Retinal pigment epithelial cell (primary cell): ENCODE data around the gene EIF1AD.
"Not testable (repeated sequence)": the region's sequence is repeated elsewhere in the genome, so short reads cannot be mapped to it uniquely, and the experiment has no call there.

ENCODE experiments used
- DNase-seq: peaks from one replicate; pipeline ENCODE4 v3.0.0-alpha.2; 2010; ENCODE audit warnings: low read depth
- H3K4me3 ChIP-seq: 2 replicates; pipeline ENCODE4 v1.5.1; 2011; ENCODE audit warnings: mild to moderate bottlenecking, low read length, control low read depth, moderate library complexity
- TF ChIP-seq, protein P1 (sequence below): conservative IDR thresholded peaks from 2 replicates; pipeline ENCODE4 v1.5.1; 2011; ENCODE audit warnings: low read depth, low read length, control low read depth, inconsistent platforms

EIF1AD gene

DNA sequence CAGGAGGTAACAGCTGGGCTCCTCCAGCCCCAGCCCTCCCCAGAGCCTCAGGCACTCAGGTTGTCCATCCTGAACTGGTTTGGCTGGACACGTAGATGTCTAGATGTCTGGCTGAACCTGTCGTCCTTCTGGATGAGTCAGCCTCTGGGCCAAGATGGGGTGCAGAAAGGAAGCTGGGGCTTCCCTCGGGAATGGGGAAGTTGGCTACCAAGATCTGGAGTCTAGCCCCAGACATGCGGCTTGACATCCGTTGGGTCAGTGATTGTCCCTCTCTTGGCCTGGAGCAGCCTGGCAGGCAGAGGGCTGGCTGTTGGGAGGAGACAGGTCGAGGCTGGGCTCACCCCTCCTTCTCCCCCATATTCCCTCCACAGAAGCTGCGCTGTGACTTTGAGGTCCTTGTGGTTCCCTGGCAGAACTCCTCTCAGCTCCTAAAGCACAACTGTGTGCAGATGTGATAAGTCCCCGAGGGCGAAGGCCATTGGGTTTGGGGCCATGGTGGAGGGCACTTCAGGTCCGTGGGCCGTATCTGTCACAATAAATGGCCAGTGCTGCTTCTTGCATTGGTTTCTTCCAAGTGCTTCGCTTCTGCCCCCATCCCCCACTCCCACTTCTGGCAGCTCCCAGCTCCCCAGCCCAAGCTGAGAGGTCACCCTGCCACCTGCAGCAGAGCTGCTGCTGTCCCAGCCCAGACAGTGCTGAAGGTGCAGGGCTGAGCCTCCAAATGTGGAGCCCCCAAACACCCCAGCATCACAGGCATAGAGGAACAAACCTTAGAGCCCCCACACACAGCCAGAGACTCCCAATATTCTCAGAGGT lies 11.2 kb upstream of the EIF1AD start:
- DNase-seq, result no peak
- H3K4me3 ChIP-seq, result no peak overlapping the region
- TF ChIP-seq, protein P1, sequence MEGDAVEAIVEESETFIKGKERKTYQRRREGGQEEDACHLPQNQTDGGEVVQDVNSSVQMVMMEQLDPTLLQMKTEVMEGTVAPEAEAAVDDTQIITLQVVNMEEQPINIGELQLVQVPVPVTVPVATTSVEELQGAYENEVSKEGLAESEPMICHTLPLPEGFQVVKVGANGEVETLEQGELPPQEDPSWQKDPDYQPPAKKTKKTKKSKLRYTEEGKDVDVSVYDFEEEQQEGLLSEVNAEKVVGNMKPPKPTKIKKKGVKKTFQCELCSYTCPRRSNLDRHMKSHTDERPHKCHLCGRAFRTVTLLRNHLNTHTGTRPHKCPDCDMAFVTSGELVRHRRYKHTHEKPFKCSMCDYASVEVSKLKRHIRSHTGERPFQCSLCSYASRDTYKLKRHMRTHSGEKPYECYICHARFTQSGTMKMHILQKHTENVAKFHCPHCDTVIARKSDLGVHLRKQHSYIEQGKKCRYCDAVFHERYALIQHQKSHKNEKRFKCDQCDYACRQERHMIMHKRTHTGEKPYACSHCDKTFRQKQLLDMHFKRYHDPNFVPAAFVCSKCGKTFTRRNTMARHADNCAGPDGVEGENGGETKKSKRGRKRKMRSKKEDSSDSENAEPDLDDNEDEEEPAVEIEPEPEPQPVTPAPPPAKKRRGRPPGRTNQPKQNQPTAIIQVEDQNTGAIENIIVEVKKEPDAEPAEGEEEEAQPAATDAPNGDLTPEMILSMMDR, result no peak

DNA sequence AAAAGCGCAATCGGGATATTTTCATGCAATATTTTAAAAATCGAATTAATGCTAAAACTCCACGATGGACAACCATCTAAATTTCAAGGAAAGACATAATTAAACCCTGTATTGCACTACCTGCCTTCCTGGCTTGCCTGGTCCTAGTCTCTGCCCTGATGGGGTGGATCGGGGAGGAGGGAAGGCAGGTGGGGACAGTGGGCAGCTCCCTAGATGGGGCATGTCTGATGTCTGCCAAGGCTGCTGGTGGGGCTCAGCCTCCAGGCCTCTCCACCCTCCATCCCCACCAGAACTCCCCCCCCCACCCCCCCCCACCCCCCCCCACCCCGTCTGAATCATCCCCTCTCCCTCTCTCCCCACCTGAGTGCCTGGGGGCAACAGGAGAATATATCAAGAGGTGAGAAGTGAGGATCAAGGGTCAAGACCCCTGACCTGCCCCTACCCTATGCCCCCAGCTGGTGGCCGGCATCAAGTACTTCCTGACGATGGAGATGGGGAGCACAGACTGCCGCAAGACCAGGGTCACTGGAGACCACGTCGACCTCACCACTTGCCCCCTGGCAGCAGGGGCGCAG lies 10.5 kb upstream of the EIF1AD start:
- no peak for DNase-seq
- no peak overlapping the region for H3K4me3 ChIP-seq
- TF ChIP-seq, protein P1, result no peak

DNA sequence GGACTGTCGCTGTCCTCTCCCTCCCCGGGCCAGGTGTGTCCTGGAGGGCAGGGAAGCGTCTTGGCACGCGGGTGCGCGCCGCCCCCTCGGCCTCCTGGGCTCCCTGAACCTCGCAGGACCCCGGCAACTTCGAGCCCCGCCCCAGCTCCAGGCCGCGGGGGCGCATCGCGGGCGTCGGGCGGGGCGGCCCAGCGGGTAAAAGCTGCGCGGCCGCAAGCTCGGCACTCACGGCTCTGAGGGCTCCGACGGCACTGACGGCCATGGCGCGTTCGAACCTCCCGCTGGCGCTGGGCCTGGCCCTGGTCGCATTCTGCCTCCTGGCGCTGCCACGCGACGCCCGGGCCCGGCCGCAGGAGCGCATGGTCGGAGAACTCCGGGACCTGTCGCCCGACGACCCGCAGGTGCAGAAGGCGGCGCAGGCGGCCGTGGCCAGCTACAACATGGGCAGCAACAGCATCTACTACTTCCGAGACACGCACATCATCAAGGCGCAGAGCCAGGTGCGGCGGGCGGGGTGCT lies 9.9 kb upstream of the EIF1AD start, which contains the start of gene CST6:
Gene CST6 (plus strand): TSS at position 224 of the 519 bp plus-strand sequence. CDS start 37 bp downstream, at position 261.
- H3K4me3 ChIP-seq, result no peak within 1 kb of the TSS
- TF ChIP-seq, protein P1, result no peak
- no peak for DNase-seq

DNA sequence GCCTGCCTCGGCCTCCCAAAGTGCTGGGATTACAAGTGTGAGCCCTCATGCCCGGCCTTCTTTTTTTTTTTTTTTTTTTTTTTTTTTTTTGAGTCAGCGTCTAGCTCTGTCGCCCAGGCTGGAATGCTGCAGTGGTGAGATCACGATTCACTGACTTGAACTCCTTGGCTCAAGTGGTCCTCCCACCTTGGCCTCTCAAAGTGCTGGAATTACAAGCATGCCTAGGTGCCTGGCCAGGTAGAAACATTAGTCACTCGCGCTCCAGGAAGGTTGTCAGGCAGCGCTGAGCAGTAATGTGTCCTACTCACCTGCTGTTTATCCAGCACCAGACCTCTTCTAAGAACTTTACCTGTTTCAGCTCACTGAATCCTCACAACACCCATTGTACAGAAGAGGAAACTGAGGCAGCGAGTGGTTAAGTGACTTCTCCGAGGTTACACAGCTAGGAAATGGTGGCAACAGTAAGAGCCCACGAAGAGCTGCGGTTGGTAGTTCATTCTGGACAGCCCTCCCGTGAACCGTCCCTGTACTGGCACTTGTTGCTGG lies 9.4 kb upstream of the EIF1AD start:
- no peak overlapping the region for H3K4me3 ChIP-seq
- TF ChIP-seq, protein P1, result no peak
- DNase-seq, result peak; percentile 39

DNA sequence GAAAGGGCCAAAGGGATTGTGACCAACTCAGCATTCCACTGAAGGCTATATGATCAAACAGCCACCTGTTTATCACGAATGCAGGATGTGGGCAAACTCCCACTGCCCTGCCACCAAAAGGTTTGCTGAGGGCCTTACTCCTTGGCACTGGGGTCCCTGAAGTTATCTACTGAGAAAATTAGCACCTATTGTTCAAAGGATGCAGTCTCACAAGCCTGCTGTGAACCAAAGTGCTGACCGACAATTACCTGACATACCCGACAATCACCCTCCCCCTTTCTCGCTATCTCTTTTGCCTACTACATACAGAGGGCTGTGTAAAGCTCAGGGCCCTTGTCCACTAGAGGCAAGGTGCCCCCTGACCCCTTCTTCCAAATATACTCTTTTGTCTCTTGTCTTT lies 8.1 kb upstream of the EIF1AD start:
- H3K4me3 ChIP-seq, DNase-seq: not testable (repeated sequence)

DNA sequence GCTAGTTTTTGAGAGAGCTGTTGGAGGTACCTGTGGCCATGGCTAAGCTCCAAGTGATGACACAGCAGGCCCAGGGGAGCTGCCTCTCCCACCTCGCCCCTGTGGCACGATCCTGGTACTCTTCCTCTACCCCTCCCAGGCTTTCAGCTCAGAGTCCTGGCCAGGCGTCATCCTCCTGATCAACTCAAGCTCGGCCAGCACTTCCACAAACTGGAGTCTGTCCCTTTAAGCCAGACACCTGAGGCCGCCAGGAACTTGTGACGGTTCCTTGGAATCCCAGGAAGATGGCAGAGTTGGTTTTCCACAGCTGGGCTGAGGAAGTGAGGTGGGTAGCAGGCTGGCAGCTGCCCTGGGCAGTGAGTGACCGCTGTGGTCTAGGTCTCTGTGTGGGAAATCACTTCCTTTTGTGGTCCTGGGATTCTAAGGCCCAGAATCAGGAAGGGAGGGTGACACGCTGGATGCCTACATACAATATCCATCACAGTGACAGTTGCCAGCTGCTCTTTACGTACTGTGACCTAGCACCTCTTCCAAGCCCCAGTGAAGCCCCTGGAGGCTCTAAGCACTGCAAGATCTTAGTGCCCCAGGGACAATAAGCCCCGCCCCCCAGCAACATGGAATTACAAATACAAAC lies 6.6 kb upstream of the EIF1AD start:
- TF ChIP-seq, protein P1, result no peak
- no peak for DNase-seq
- H3K4me3 ChIP-seq, result no peak overlapping the region

DNA sequence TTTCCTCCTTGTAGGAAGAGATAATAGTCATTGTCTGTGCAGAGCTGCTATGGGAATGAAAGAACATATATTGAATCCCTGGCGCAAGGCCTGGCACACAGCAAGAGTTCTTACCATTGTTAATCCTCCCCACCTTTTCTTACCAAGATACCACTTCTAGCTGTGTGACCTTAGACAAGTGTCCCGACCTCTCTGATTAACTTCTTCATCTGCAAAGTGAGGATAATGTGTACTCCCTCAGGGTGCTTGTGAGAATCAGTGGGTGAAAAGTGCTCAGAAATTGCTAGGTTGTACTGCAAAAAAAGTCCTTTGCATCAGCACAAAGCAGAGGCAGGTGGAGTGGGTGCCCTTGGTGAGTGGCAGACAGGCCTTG lies 6.1 kb upstream of the EIF1AD start:
- DNase-seq, result no peak
- TF ChIP-seq, protein P1, result no peak

More for the DNA sequence above, 6.1 kb upstream of the EIF1AD start:
- no peak overlapping the region for H3K4me3 ChIP-seq
